Gastrocnemius medialis (tissue), 4 donors: Measurements from ENCODE around the gene MEGF11. TPM values are rescaled to one million over a fixed set of nuclear protein-coding genes. Genes with fewer than 3 reads are reported as not detected.

Source experiments
- ATAC-seq, 2 donors: fragments of 150-250 bp; one replicate each; pipeline ENCODE4 v1.9.1; 2016
- DNase-seq, 2 donors: peaks; one replicate each; pipeline ENCODE4 v3.0.0-alpha.2; 2019
- H3K27ac ChIP-seq, 4 donors: fragments of 200-600 bp; sonication (generic); 1 replicate in 1 of 4; 2 replicates in 3 of 4; pipeline ENCODE4 v1.5.1; 2016 to 2018; ENCODE audit warnings: mild to moderate bottlenecking in 2 of 4, moderate library complexity in 1 of 4
- H3K27me3 ChIP-seq, 3 donors: fragments of 200-600 bp; sonication (generic) in 2 of 3; 1 replicate in 1 of 3; 2 replicates in 2 of 3; pipeline versions ENCODE4 v1.5.1 to v1.6.0; 2016 to 2019; ENCODE audit warnings: mild to moderate bottlenecking in 1 of 3, moderate library complexity in 1 of 3
- H3K36me3 ChIP-seq, 2 donors: fragments of 200-600 bp; sonication (generic) in 1 of 2; one replicate each; pipeline ENCODE4 v1.5.1; 2017 to 2018
- H3K4me1 ChIP-seq, 2 donors: fragments of 200-600 bp; sonication (generic) in 1 of 2; one replicate each; pipeline ENCODE4 v1.5.1; 2016 to 2017; ENCODE audit warnings: mild to moderate bottlenecking in 2 of 2
- H3K4me3 ChIP-seq, 4 donors: fragments of 200-600 bp; sonication (generic) in 3 of 4; 1 replicate in 1 of 4; 2 replicates in 3 of 4; pipeline ENCODE4 v1.5.1; 2016 to 2019; ENCODE audit warnings: mild to moderate bottlenecking in 2 of 4
- H3K9me3 ChIP-seq, 3 donors: fragments of 200-600 bp; sonication (generic) in 2 of 3; 1 replicate in 1 of 3; 2 replicates in 2 of 3; pipeline ENCODE4 v1.5.1; 2016 to 2019
- POLR2A ChIP-seq, 2 donors: fragments of 450-650 bp; IDR thresholded peaks; one replicate each; pipeline ENCODE4 v1.6.1; 2017; ENCODE audit warnings: antibody characterized with exemption in 2 of 2, mild to moderate bottlenecking in 2 of 2, moderate library complexity in 2 of 2
- in situ Hi-C, 4 donors: fragments of 200-750 bp; cut with MboI; loops; one replicate each; pipeline versions ENCODE4 v1.15.0 to v1.8.0; 2017; ENCODE audit warnings: low sequenced_read_pairs in 4 of 4
- intact Hi-C: fragments of 100-400 bp; cut with DNase I; formaldehyde crosslinking; loops from one replicate; pipeline ENCODE4 v1.15.1; 2023; ENCODE audit warnings: low total_unique reads
- total RNA-seq, 4 donors: library from RNA; depleted of rRNA; stranded (reverse); fragments of >200 nt; gene quantifications; one replicate each; pipeline versions ENCODE4 v1.1.0 to v1.2.3, GENCODE V29; 2016
- TF ChIP-seq, protein P1 (sequence below), 5 experiments: fragments of 450-650 bp in 3 of 5; fragments of 200-600 bp in 2 of 5; sonication (generic) in 2 of 5; IDR thresholded peaks in 4 of 5; conservative IDR thresholded peaks in 1 of 5; 1 replicate in 4 of 5; 2 replicates in 1 of 5; pipeline ENCODE4 v1.5.1; 2016 to 2019; ENCODE audit warnings: antibody characterized with exemption in 5 of 5, mild to moderate bottlenecking in 3 of 5, moderate library complexity in 3 of 5

MEGF11 gene
- total RNA-seq, 4 donors from 2014 or later = not detected

DNA sequence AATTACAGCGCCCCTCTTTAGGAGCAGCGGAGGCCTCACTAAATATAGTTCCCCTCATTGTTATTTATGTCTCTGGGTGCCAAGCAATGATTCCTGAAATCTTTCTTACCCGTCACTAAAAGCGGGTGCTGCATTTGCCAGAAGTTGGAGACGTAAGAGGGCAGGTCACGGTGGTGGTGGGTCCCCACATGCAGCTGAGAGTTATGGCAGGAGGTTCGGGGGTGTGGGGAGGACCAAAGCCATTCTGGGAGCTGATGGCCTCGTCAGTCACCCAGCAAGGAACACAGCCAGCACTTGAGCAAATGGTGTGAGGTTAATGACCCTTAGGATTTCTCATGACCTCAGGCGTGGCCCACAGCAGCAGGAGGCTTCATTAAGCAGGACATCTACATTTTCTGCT lies 255.1 kb downstream of the MEGF11 start:
- Histone ChIP-seq H3K36me3 (no peaks in the 10 kb centered on the region), H3K4me3 (no peak overlapping the region), H3K9me3 (no peaks in the 10 kb centered on the region), H3K27me3 (peaks cover 3 to 9% (median 8%) of the 10 kb centered on the region in 3 donors), H3K27ac (no peak overlapping the region), H3K4me1 (no peaks in the 10 kb centered on the region)
- ATAC-seq = no peak
- in situ Hi-C loops = loop anchor here in 1 of 4 donors (25.0 kb wide), 1 partner anchor 189 kb away; no protein-coding TSS in a partner anchor
- intact Hi-C loops = no loop called here
- DNase-seq = no peak
- no peak for TF ChIP-seq POLR2A (IDR thresholded peaks at IDR 0.05)
- TF ChIP-seq, protein P1, sequence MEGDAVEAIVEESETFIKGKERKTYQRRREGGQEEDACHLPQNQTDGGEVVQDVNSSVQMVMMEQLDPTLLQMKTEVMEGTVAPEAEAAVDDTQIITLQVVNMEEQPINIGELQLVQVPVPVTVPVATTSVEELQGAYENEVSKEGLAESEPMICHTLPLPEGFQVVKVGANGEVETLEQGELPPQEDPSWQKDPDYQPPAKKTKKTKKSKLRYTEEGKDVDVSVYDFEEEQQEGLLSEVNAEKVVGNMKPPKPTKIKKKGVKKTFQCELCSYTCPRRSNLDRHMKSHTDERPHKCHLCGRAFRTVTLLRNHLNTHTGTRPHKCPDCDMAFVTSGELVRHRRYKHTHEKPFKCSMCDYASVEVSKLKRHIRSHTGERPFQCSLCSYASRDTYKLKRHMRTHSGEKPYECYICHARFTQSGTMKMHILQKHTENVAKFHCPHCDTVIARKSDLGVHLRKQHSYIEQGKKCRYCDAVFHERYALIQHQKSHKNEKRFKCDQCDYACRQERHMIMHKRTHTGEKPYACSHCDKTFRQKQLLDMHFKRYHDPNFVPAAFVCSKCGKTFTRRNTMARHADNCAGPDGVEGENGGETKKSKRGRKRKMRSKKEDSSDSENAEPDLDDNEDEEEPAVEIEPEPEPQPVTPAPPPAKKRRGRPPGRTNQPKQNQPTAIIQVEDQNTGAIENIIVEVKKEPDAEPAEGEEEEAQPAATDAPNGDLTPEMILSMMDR (IDR thresholded peaks at IDR 0.05 in 4 of 5, conservative IDR thresholded peaks at IDR 0.05 in 1 of 5) = no peak

DNA sequence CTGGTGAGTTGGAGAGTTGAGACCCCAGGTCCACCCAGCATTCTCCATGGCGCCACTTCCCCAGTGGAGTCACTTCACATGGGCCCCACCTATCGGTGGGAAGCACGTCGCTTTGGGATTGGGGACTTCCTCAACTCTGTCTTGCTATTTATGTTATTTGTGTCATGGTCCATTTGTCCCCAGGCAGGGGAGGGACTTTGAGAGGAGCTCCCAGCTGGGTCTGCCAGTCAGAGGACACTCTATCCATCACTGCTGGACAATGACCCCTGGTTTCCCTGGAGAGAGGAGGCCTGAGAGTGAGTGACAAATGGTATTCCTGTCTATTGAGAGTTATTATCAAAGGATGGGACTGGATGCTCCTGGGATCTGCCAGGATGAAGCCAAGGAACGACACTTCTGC lies 256.6 kb downstream of the MEGF11 start:
- DNase-seq (no peak), ATAC-seq (no peak)
- no peak for TF ChIP-seq POLR2A (IDR thresholded peaks at IDR 0.05)
- TF ChIP-seq, protein P1 (IDR thresholded peaks at IDR 0.05 in 4 of 5, conservative IDR thresholded peaks at IDR 0.05 in 1 of 5) = no peak
- Histone ChIP-seq H3K4me1 (no peaks in the 10 kb centered on the region), H3K27me3 (peaks cover 6 to 14% (median 10%) of the 10 kb centered on the region in 3 donors), H3K4me3 (no peak overlapping the region), H3K9me3 (no peaks in the 10 kb centered on the region), H3K27ac (no peak overlapping the region), H3K36me3 (no peaks in the 10 kb centered on the region)
- intact Hi-C loops = no loop called here
- in situ Hi-C loops = loop anchor here in 1 of 4 donors (25.0 kb wide), 1 partner anchor 190 kb away; no protein-coding TSS in a partner anchor

DNA sequence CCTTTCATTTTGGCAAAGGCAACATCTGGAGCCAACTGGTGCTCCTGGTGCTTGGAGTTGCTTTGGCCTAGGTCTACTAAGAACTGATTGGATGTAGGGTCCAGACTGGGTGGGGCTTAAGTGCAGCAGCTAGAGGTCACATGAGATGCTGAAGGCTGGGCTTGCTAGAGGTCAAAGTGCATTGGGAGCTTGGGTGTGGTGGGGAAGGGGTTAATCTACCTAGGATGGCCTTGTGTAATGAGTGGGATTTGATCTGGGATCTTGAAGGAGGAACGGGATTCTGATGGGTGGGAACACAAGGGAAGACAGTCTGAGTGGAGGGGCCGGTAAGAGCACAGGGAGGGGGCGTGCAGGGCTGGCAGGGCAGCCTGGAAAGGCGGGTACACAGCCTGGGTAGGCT lies 258.7 kb downstream of the MEGF11 start:
- Histone ChIP-seq H3K9me3 (no peaks in the 10 kb centered on the region), H3K27me3 (peaks cover 10 to 20% (median 14%) of the 10 kb centered on the region in 3 donors), H3K4me3 (no peak overlapping the region), H3K4me1 (no peaks in the 10 kb centered on the region), H3K36me3 (no peaks in the 10 kb centered on the region), H3K27ac (no peak overlapping the region)
- in situ Hi-C loops (loop anchor here in 1 of 4 donors (25.0 kb wide), 1 partner anchor 192 kb away; no protein-coding TSS in a partner anchor), intact Hi-C loops (no loop called here)
- DNase-seq (no peak), ATAC-seq (no peak)
- TF ChIP-seq, protein P1 (IDR thresholded peaks at IDR 0.05 in 4 of 5, conservative IDR thresholded peaks at IDR 0.05 in 1 of 5) = no peak
- no peak for TF ChIP-seq POLR2A (IDR thresholded peaks at IDR 0.05)

- no peak for TF ChIP-seq POLR2A (IDR thresholded peaks at IDR 0.05)
- TF ChIP-seq, protein P1 (IDR thresholded peaks at IDR 0.05 in 4 of 5, conservative IDR thresholded peaks at IDR 0.05 in 1 of 5) = no peak
- intact Hi-C loops = no loop called here
- ATAC-seq = no peak
These were observed 259.8 kb downstream of the MEGF11 start for GRCh38 chr15:65993762-65994161.

DNA sequence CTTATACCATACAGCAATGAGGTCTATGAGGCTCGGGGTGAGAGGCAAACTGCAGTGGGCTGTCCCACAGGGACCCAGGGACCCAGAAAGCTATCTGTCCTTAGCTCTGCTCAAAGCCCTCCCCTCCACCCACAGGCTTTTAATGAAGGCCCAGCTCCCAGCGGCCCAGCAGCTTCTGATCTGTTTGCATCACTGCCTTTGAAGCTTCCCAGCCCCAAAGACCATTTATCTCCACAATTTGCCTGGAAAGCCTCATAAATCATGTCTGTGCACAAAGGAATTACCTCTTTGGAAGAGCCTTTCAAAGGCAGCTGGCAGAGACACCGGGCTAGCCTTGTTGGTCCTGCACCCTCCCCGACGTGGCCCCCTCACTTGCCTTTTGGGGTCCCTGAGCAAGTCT lies 260.3 kb downstream of the MEGF11 start:
- Histone ChIP-seq H3K27ac (no peak overlapping the region), H3K9me3 (no peaks in the 10 kb centered on the region), H3K27me3 (peaks cover 13 to 22% (median 14%) of the 10 kb centered on the region in 3 donors), H3K4me3 (no peak overlapping the region), H3K36me3 (no peaks in the 10 kb centered on the region), H3K4me1 (no peaks in the 10 kb centered on the region)
- no peak for ATAC-seq
- in situ Hi-C loops (loop anchor here in 1 of 4 donors (25.0 kb wide), 1 partner anchor 194 kb away; no protein-coding TSS in a partner anchor), intact Hi-C loops (no loop called here)
- no peak for DNase-seq
- no peak for TF ChIP-seq POLR2A (IDR thresholded peaks at IDR 0.05)
- TF ChIP-seq, protein P1 (IDR thresholded peaks at IDR 0.05 in 4 of 5, conservative IDR thresholded peaks at IDR 0.05 in 1 of 5) = no peak

More at GRCh38 chr15:65993762-65994161, 259.8 kb downstream of the MEGF11 start:
- in situ Hi-C loops = loop anchor here in 1 of 4 donors (25.0 kb wide), 1 partner anchor 194 kb away; no protein-coding TSS in a partner anchor
- no peak for DNase-seq
- H3K4me3 ChIP-seq = no peak overlapping the region
- no peak overlapping the region for H3K27ac ChIP-seq
- no peaks in the 10 kb centered on the region for H3K4me1 ChIP-seq
- H3K36me3 ChIP-seq = no peaks in the 10 kb centered on the region
- peaks cover 11 to 22% (median 14%) of the 10 kb centered on the region in 3 donors for H3K27me3 ChIP-seq
- no peaks in the 10 kb centered on the region for H3K9me3 ChIP-seq
